ENCODE results near the gene FKBP15. TPM values are rescaled to one million over a fixed set of nuclear protein-coding genes. Genes with fewer than 3 reads are reported as not detected.

The FKBP15 gene
- total and polyA plus RNA-seq, 2 of the 13 experiments (the other 11 are each of a cell fraction or from before 2014, with no cell fraction given) = 12.3 to 18.6 TPM

DNA sequence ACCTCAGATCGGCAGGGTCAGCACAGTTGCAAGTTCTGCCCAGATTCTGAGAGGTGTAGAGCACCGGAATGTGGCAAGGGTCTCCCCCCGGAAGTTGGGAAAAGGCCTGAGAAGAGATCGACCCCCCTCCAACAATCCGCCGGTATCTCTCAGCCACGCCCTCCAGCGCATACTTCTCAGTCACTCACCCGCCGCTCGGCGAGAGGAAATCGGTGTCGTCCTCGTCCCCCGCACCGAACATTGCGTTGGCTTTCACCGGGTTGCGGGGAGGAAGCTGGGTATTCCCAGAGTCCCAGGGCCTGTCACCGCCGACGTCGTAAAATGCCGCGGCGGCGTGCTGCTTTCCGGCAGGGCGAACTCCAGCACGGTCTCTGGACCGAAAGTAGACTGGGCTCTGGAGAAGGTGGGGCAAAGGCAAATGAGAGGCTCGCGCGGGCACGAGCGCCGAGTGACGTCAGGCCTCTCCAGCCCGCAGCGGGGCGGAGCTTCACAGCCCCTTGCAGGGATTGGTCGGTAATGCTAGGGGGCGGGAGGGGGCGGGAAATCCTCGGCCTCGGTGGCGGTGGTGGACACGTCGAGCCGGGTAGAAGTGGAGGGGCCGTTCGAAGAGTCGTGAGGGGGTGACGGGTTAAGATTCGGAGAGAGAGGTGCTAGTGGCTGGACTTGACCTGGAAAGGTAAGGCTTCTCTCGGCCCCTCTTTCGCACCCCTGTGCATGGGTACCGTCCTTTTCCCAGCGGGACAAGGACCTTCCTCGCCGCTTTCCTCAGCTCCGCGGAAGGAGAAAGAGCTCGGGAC lies at the start of gene FKBP15, which contains the start of gene SLC31A1 (continued):
- TF ChIP-seq, protein P1, sequence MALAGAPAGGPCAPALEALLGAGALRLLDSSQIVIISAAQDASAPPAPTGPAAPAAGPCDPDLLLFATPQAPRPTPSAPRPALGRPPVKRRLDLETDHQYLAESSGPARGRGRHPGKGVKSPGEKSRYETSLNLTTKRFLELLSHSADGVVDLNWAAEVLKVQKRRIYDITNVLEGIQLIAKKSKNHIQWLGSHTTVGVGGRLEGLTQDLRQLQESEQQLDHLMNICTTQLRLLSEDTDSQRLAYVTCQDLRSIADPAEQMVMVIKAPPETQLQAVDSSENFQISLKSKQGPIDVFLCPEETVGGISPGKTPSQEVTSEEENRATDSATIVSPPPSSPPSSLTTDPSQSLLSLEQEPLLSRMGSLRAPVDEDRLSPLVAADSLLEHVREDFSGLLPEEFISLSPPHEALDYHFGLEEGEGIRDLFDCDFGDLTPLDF (CRISPR knock-in tag; IDR thresholded peaks at IDR 0.05) = peak; percentile 56; the same call in 1 of the 2 replicates
- TF ChIP-seq, protein P2, sequence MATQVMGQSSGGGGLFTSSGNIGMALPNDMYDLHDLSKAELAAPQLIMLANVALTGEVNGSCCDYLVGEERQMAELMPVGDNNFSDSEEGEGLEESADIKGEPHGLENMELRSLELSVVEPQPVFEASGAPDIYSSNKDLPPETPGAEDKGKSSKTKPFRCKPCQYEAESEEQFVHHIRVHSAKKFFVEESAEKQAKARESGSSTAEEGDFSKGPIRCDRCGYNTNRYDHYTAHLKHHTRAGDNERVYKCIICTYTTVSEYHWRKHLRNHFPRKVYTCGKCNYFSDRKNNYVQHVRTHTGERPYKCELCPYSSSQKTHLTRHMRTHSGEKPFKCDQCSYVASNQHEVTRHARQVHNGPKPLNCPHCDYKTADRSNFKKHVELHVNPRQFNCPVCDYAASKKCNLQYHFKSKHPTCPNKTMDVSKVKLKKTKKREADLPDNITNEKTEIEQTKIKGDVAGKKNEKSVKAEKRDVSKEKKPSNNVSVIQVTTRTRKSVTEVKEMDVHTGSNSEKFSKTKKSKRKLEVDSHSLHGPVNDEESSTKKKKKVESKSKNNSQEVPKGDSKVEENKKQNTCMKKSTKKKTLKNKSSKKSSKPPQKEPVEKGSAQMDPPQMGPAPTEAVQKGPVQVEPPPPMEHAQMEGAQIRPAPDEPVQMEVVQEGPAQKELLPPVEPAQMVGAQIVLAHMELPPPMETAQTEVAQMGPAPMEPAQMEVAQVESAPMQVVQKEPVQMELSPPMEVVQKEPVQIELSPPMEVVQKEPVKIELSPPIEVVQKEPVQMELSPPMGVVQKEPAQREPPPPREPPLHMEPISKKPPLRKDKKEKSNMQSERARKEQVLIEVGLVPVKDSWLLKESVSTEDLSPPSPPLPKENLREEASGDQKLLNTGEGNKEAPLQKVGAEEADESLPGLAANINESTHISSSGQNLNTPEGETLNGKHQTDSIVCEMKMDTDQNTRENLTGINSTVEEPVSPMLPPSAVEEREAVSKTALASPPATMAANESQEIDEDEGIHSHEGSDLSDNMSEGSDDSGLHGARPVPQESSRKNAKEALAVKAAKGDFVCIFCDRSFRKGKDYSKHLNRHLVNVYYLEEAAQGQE (IDR thresholded peaks at IDR 0.05; ENCODE audit: borderline replicate concordance in 1 of 2, low read depth in 1 of 2, low read length in 2 of 2) = peak in 1 of 2 experiments; percentile 10; a peak in 1 of 4 replicates
- TF ChIP-seq, protein P3, sequence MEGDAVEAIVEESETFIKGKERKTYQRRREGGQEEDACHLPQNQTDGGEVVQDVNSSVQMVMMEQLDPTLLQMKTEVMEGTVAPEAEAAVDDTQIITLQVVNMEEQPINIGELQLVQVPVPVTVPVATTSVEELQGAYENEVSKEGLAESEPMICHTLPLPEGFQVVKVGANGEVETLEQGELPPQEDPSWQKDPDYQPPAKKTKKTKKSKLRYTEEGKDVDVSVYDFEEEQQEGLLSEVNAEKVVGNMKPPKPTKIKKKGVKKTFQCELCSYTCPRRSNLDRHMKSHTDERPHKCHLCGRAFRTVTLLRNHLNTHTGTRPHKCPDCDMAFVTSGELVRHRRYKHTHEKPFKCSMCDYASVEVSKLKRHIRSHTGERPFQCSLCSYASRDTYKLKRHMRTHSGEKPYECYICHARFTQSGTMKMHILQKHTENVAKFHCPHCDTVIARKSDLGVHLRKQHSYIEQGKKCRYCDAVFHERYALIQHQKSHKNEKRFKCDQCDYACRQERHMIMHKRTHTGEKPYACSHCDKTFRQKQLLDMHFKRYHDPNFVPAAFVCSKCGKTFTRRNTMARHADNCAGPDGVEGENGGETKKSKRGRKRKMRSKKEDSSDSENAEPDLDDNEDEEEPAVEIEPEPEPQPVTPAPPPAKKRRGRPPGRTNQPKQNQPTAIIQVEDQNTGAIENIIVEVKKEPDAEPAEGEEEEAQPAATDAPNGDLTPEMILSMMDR (CRISPR knock-in tag; IDR thresholded peaks at IDR 0.05) = no peak
- TF ChIP-seq ARID2 (CRISPR knock-in tag; IDR thresholded peaks at IDR 0.05; ENCODE audit: borderline replicate concordance) = 0 out of 2 replicates have a peak, but pooled peaks have one; percentile 47
- 0 out of 2 replicates have a peak, but pooled peaks have one; percentile 36 for TF ChIP-seq HOXD1 (CRISPR knock-in tag; IDR thresholded peaks at IDR 0.05)
- TF ChIP-seq HNRNPH1 (optimal IDR thresholded peaks at IDR 0.05; ENCODE audit: low read depth, low read length) = no peak
- TF ChIP-seq, protein P4, sequence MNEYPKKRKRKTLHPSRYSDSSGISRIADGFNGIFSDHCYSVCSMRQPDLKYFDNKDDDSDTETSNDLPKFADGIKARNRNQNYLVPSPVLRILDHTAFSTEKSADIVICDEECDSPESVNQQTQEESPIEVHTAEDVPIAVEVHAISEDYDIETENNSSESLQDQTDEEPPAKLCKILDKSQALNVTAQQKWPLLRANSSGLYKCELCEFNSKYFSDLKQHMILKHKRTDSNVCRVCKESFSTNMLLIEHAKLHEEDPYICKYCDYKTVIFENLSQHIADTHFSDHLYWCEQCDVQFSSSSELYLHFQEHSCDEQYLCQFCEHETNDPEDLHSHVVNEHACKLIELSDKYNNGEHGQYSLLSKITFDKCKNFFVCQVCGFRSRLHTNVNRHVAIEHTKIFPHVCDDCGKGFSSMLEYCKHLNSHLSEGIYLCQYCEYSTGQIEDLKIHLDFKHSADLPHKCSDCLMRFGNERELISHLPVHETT (CRISPR knock-in tag; conservative IDR thresholded peaks at IDR 0.05) = peak; percentile 88
- TF ChIP-seq ZNF460 (CRISPR knock-in tag; IDR thresholded peaks at IDR 0.05; ENCODE audit: borderline replicate concordance) = no peak
- TF ChIP-seq, protein P5, sequence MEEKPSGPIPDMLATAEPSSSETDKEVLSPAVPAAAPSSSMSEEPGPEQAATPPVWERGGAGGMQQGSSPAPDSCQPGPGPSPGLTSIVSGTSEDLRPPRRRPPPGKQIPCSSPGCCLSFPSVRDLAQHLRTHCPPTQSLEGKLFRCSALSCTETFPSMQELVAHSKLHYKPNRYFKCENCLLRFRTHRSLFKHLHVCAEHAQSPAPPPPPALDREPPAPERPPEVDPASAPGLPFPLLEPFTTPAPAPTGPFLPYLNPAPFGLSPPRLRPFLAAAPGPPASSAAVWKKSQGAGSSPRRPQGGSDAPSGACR (CRISPR knock-in tag; IDR thresholded peaks at IDR 0.05) = 0 out of 2 replicates have a peak, but pooled peaks have one; percentile 77
- TF ChIP-seq MIXL1 (CRISPR knock-in tag; IDR thresholded peaks at IDR 0.05) = peak; percentile 35; the same call in 1 of the 2 replicates
- peak; percentile 72; the same call in 1 of the 2 replicates for TF ChIP-seq NR2F2 (IDR thresholded peaks at IDR 0.05; ENCODE audit: borderline replicate concordance, low read depth)
- peak; percentile 86 for TF ChIP-seq HNF4A (CRISPR knock-in tag; IDR thresholded peaks at IDR 0.05)
- TF ChIP-seq FOXK1 (CRISPR knock-in tag; IDR thresholded peaks at IDR 0.05; ENCODE audit: borderline replicate concordance, low read depth) = peak; percentile 69; the same call in 1 of the 2 replicates
- TF ChIP-seq ZSCAN30 (CRISPR knock-in tag; IDR thresholded peaks at IDR 0.05) = no peak
- no peak for TF ChIP-seq JDP2 (CRISPR knock-in tag; IDR thresholded peaks at IDR 0.05; ENCODE audit: borderline replicate concordance)
- peak; percentile 83; the same call in 1 of the 2 replicates for TF ChIP-seq SIN3A (IDR thresholded peaks at IDR 0.05; ENCODE audit: borderline replicate concordance, low read depth, low read length)
- TF ChIP-seq, protein P6, sequence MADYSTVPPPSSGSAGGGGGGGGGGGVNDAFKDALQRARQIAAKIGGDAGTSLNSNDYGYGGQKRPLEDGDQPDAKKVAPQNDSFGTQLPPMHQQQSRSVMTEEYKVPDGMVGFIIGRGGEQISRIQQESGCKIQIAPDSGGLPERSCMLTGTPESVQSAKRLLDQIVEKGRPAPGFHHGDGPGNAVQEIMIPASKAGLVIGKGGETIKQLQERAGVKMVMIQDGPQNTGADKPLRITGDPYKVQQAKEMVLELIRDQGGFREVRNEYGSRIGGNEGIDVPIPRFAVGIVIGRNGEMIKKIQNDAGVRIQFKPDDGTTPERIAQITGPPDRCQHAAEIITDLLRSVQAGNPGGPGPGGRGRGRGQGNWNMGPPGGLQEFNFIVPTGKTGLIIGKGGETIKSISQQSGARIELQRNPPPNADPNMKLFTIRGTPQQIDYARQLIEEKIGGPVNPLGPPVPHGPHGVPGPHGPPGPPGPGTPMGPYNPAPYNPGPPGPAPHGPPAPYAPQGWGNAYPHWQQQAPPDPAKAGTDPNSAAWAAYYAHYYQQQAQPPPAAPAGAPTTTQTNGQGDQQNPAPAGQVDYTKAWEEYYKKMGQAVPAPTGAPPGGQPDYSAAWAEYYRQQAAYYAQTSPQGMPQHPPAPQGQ (CRISPR knock-in tag; IDR thresholded peaks at IDR 0.05; ENCODE audit: borderline replicate concordance) = no peak

All from HepG2 (cell line).